M059J (cell line): ENCODE results near the gene NOC3L. TPM values are rescaled to one million over a fixed set of nuclear protein-coding genes. Genes with fewer than 3 reads are reported as not detected.
"Not testable (repeated sequence)": the region's sequence is repeated elsewhere in the genome, so short reads cannot be mapped to it uniquely, and the experiment has no call there.

Experiments used
- DNase-seq: peaks from one replicate; pipeline ENCODE4 v3.0.0-alpha.2; 2012; ENCODE audit warnings: low read depth
- total RNA-seq: library from RNA; depleted of rRNA; stranded (reverse); fragments of >200 nt; shearing (Covaris generic); gene quantifications from 2 replicates; pipeline ENCODE4 v1.2.3, GENCODE V29; 2014; rRNA removed

NOC3L gene
- total RNA-seq: 21.8 and 29.6 TPM in 2 replicates

- peak; percentile 95 for DNase-seq
These were observed at the start of gene NOC3L for GRCh38 chr10:94362360-94363250. Gene NOC3L, minus strand, starts transcription at chr10:94362939. Its CDS starts 101 bp downstream, at chr10:94362838.

GRCh38 chr10:94412449-94412848, 49.7 kb upstream of the NOC3L start:
- DNase-seq: no peak

GRCh38 chr10:94411304-94411703, 48.6 kb upstream of the NOC3L start:
- DNase-seq: no peak

- DNase-seq: peak; percentile 40
These were observed 46.4 kb upstream of the NOC3L start for GRCh38 chr10:94409021-94409657.

- DNase-seq: peak; percentile 50
These were observed 44.9 kb upstream of the NOC3L start for GRCh38 chr10:94407668-94408067.

GRCh38 chr10:94405406-94405805, 42.7 kb upstream of the NOC3L start:
- no peak for DNase-seq

GRCh38 chr10:94403380-94404213, 40.9 kb upstream of the NOC3L start:
- DNase-seq: peak; percentile 81

GRCh38 chr10:94402843-94403379, 40.2 kb upstream of the NOC3L start:
- DNase-seq: peak; percentile 50

- DNase-seq: peak; percentile 95
These were observed 39.6 kb upstream of the NOC3L start, which contains the start of gene TBC1D12 for GRCh38 chr10:94402204-94402842. Gene TBC1D12, plus strand, starts transcription at chr10:94402541. Its CDS starts 73 bp downstream, at chr10:94402614.

GRCh38 chr10:94398762-94399161, 36.0 kb upstream of the NOC3L start:
- DNase-seq: no peak

- DNase-seq: peak; percentile 91
These were observed 35.0 kb upstream of the NOC3L start for GRCh38 chr10:94397549-94398370.

GRCh38 chr10:94392117-94392516, 29.4 kb upstream of the NOC3L start:
- not testable (repeated sequence) for DNase-seq

GRCh38 chr10:94385733-94386132, 23.0 kb upstream of the NOC3L start:
- not testable (repeated sequence) for DNase-seq

GRCh38 chr10:94383530-94383929, 20.8 kb upstream of the NOC3L start:
- DNase-seq: peak; percentile 57

- no peak for DNase-seq
These were observed 14.1 kb upstream of the NOC3L start for GRCh38 chr10:94376865-94377264.

- DNase-seq: no peak
These were observed 12.6 kb upstream of the NOC3L start for GRCh38 chr10:94375374-94375773.

- DNase-seq: no peak
These were observed 7.8 kb upstream of the NOC3L start for GRCh38 chr10:94370501-94370900.

GRCh38 chr10:94366382-94366781, 3.6 kb upstream of the NOC3L start:
- DNase-seq: no peak

- DNase-seq: no peak
These were observed 1.7 kb upstream of the NOC3L start for GRCh38 chr10:94364482-94364881.

GRCh38 chr10:94363251-94363565, 469 bp upstream of the NOC3L start:
- no peak for DNase-seq
